Endothelial cell of umbilical vein (primary cell): Measurements from ENCODE around the gene TANGO6. TPM values are rescaled to one million over a fixed set of nuclear protein-coding genes. Genes with fewer than 3 reads are reported as not detected.

Experiments used
- BruUV-seq: library from RNA; stranded (reverse); fragments of 400-500 nt; replicated peaks from 2 replicates; lab custom pipeline; 2021; lab: Mats Ljungman, UMichigan
- CTCF ChIA-PET: fragments of 300-600, 350-600 bp; sonication (Branson Sonifier 250); formaldehyde crosslinking; loops from one replicate; lab custom pipeline; 2021; ENCODE audit warnings: antibody characterized with exemption, inconsistent platforms; lab: Charles Lee
- POLR2A ChIA-PET: fragments of 300-600, 350-600 bp; sonication (Branson Sonifier 250); formaldehyde crosslinking; loops from one replicate; lab custom pipeline; 2021; ENCODE audit warnings: antibody characterized with exemption, inconsistent platforms; lab: Charles Lee
- DNase-seq: peaks from one replicate; pipeline ENCODE4 v3.0.0-alpha.2; 2011; ENCODE audit warnings: low read depth, low spot score
- FAIRE-seq: peaks from 2 replicates; lab custom pipeline; 2011; peaks lifted over from hg19 to GRCh38; lab: Jason Lieb, UNC
- H2AFZ ChIP-seq: 2 replicates; pipeline ENCODE4 v1.6.0; 2012; ENCODE audit warnings: low read depth, low read length, control low read depth, inconsistent platforms
- H3K27ac ChIP-seq: 2 replicates; pipeline ENCODE4 v1.5.1; 2011; ENCODE audit warnings: low read depth, mild to moderate bottlenecking, control low read depth, low read length, moderate library complexity; ENCODE audit not compliant: insufficient read depth
- H3K27me3 ChIP-seq, 2 experiments: 2 replicates each; pipeline versions ENCODE4 v1.6.0 to v1.6.1; 2011; ENCODE audit warnings: low read length in 2 of 2, mixed read lengths in 1 of 2; ENCODE audit not compliant: control insufficient read depth in 2 of 2, insufficient read depth in 2 of 2
- H3K36me3 ChIP-seq, 2 experiments: 2 replicates in 1 of 2; 3 replicates in 1 of 2; pipeline ENCODE4 v1.5.1; 2011; ENCODE audit warnings: low read length in 2 of 2, mild to moderate bottlenecking in 1 of 2, moderate library complexity in 1 of 2; ENCODE audit not compliant: control insufficient read depth in 2 of 2, insufficient read depth in 2 of 2; ENCODE audit errors: extremely low read depth in 1 of 2
- H3K4me1 ChIP-seq: 3 replicates; pipeline ENCODE4 v1.5.1; 2011; ENCODE audit warnings: mild to moderate bottlenecking, low read length; ENCODE audit not compliant: control insufficient read depth, insufficient read depth; ENCODE audit errors: extremely low read depth
- H3K4me2 ChIP-seq: 2 replicates; pipeline ENCODE4 v1.6.1; 2011; ENCODE audit warnings: low read length, control low read depth, mixed read lengths; ENCODE audit not compliant: insufficient read depth
- H3K4me3 ChIP-seq, 3 experiments: fragments of 200-600 bp in 1 of 3; sonication (generic), shearing (Covaris generic) in 1 of 3; replicated peaks in 1 of 3; 2 replicates each; pipeline ENCODE4 v1.5.1; 2011 to 2016; ENCODE audit warnings: control low read depth in 3 of 3, low read length in 3 of 3, mild to moderate bottlenecking in 2 of 3, inconsistent platforms in 1 of 3, low read depth in 1 of 3, moderate library complexity in 1 of 3; ENCODE audit not compliant: insufficient read depth in 1 of 3
- H3K79me2 ChIP-seq: 2 replicates; pipeline ENCODE4 v1.6.0; 2012; ENCODE audit warnings: low read length, inconsistent platforms; ENCODE audit not compliant: control insufficient read depth, insufficient read depth
- H3K9ac ChIP-seq: replicated peaks from 2 replicates; pipeline ENCODE3; 2011; ENCODE audit warnings: low read length, control low read depth; ENCODE audit not compliant: insufficient read depth; ENCODE audit errors: extremely low read depth
- H3K9me1 ChIP-seq: replicated peaks from 3 replicates; pipeline ENCODE4 v1.6.0; 2011; ENCODE audit warnings: mild to moderate bottlenecking, low read length; ENCODE audit not compliant: control insufficient read depth, insufficient read depth; ENCODE audit errors: extremely low read depth
- H3K9me3 ChIP-seq: replicated peaks from 2 replicates; pipeline ENCODE4 v1.5.1; 2012; ENCODE audit warnings: low read length, inconsistent platforms; ENCODE audit not compliant: control insufficient read depth, insufficient read depth
- H4K20me1 ChIP-seq: replicated peaks from 2 replicates; pipeline ENCODE3; 2011; ENCODE audit warnings: mild to moderate bottlenecking, low read length; ENCODE audit not compliant: control insufficient read depth, insufficient read depth; ENCODE audit errors: extremely low read depth
- EZH2 ChIP-seq: IDR thresholded peaks from 2 replicates; pipeline ENCODE4 v1.6.1; 2012; ENCODE audit warnings: borderline replicate concordance, low read depth, mild to moderate bottlenecking, moderate library complexity, low read length, inconsistent platforms; ENCODE audit not compliant: severe bottlenecking
- FOS ChIP-seq: IDR thresholded peaks from 2 replicates; pipeline ENCODE4 v1.6.1; 2011; ENCODE audit warnings: mild to moderate bottlenecking, low read length, moderate library complexity, borderline replicate concordance; ENCODE audit not compliant: insufficient read depth
- GATA2 ChIP-seq: IDR thresholded peaks from 2 replicates; pipeline ENCODE4 v1.7.0; 2011; ENCODE audit warnings: low read depth, mild to moderate bottlenecking, moderate library complexity, mixed read lengths, low read length; ENCODE audit not compliant: insufficient read length, insufficient read depth
- JUN ChIP-seq: IDR thresholded peaks from 2 replicates; pipeline ENCODE4 v1.6.1; 2011; ENCODE audit warnings: borderline replicate concordance, low read depth; ENCODE audit not compliant: insufficient read length, insufficient read depth
- MYC ChIP-seq: IDR thresholded peaks from one replicate; pipeline ENCODE4 v1.6.1; 2011; ENCODE audit warnings: mild to moderate bottlenecking, low read depth, low read length
- POLR2A ChIP-seq: IDR thresholded peaks from 2 replicates; pipeline ENCODE4 v1.6.1; 2012; ENCODE audit warnings: low read depth, mild to moderate bottlenecking, control low read depth, low read length
- POLR2AphosphoS5 ChIP-seq: IDR thresholded peaks from 2 replicates; pipeline ENCODE4 v1.6.1; 2012; ENCODE audit warnings: low read depth, mild to moderate bottlenecking, control low read depth, low read length, moderate library complexity; ENCODE audit not compliant: insufficient read depth
- dilution Hi-C: fragments of 300-500 bp; cut with MboI; formaldehyde crosslinking; loops from one replicate; pipeline ENCODE4 v1.15.0; 2019; ENCODE audit warnings: low sequenced_read_pairs; ENCODE audit not compliant: extremely low pct_ligation_motif_present
- intact Hi-C: fragments of 100-400 bp; cut with micrococcal nuclease; formaldehyde crosslinking; loops from one replicate; pipeline ENCODE4 v1.10.0; 2022
- polyA plus RNA-seq, 4 experiments: library from polyadenylated mRNA; depleted of rRNA in 3 of 4; stranded (reverse) in 3 of 4; unstranded in 1 of 4; fragments of >200 nt; gene quantifications; 2 replicates each; pipeline versions ENCODE4 v1.2.1 to v1.2.3, GENCODE V29; 2011 to 2012; ENCODE audit warnings: missing spikeins in 1 of 4
- total RNA-seq: library from RNA; stranded (reverse); gene quantifications from 2 replicates; pipeline ENCODE4 v1.2.3, GENCODE V29; 2021
- TF ChIP-seq, protein P1 (sequence below), 2 donors: IDR thresholded peaks; 1 replicate in 1 of 2; 2 replicates in 1 of 2; pipeline ENCODE4 v1.5.1; 2011; ENCODE audit warnings: low read length in 2 of 2, mild to moderate bottlenecking in 2 of 2, moderate library complexity in 2 of 2, control low read depth in 1 of 2, inconsistent platforms in 1 of 2, low read depth in 1 of 2; ENCODE audit not compliant: insufficient read depth in 1 of 2; ENCODE audit errors: extremely low read depth in 1 of 2
- TF ChIP-seq, protein P2 (sequence below): IDR thresholded peaks from 2 replicates; pipeline ENCODE4 v1.6.1; 2011; ENCODE audit not compliant: insufficient read depth, insufficient read length

TANGO6 gene
- total and polyA plus RNA-seq, 2 donors (not counting 3 experiments of a cell fraction or from before 2014, with no cell fraction given): 6.7 to 21.2 TPM

DNA sequence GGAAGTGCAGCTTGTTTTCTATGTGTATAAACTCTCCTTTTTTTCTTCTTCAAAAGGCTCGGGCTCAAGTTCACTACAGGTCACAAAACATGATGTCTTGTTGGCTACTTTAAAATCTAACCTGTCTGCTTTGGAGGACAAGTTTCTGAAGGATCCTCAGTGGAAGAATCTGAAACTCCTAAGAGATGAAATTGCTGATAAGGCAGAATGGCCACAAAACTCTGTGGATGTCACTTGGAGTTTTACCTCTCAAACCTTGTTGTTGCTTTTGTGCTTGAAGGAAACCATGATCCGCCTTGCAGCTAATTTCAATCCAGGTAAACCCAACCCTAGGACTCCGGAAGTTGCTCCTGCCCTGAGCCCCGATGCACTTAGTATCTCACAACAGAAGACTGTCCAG is 16.5 kb downstream of the TANGO6 start:
- H2AFZ ChIP-seq: no peak overlapping the region
- intact Hi-C loops (loop anchor here (10.0 kb wide), 1 partner anchor 1965 kb away; no protein-coding TSS in a partner anchor), dilution Hi-C loops (no loop called here)
- no peak overlapping the region for H3K27ac ChIP-seq
- H3K36me3 ChIP-seq: no peaks in the 10 kb centered on the region
- POLR2A ChIA-PET: no interaction called here
- CTCF ChIA-PET: interaction anchor here (2.1 kb wide), 1 partner anchor 12 kb away, joined by 8 read pairs; no protein-coding TSS in a partner anchor
- H4K20me1 ChIP-seq: no peaks in the 10 kb centered on the region
- H3K9me1 ChIP-seq: no peaks in the 10 kb centered on the region
- no peaks in the 10 kb centered on the region for H3K9me3 ChIP-seq
- H3K4me1 ChIP-seq: no peaks in the 10 kb centered on the region
- no peaks in the 10 kb centered on the region for H3K79me2 ChIP-seq
- H3K4me2 ChIP-seq: no peak overlapping the region
- no peak for TF ChIP-seq GATA2
- no peak for TF ChIP-seq JUN
- TF ChIP-seq EZH2: no peak
- TF ChIP-seq MYC: no peak
- no peak for TF ChIP-seq POLR2AphosphoS5
- TF ChIP-seq, protein P1, sequence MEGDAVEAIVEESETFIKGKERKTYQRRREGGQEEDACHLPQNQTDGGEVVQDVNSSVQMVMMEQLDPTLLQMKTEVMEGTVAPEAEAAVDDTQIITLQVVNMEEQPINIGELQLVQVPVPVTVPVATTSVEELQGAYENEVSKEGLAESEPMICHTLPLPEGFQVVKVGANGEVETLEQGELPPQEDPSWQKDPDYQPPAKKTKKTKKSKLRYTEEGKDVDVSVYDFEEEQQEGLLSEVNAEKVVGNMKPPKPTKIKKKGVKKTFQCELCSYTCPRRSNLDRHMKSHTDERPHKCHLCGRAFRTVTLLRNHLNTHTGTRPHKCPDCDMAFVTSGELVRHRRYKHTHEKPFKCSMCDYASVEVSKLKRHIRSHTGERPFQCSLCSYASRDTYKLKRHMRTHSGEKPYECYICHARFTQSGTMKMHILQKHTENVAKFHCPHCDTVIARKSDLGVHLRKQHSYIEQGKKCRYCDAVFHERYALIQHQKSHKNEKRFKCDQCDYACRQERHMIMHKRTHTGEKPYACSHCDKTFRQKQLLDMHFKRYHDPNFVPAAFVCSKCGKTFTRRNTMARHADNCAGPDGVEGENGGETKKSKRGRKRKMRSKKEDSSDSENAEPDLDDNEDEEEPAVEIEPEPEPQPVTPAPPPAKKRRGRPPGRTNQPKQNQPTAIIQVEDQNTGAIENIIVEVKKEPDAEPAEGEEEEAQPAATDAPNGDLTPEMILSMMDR (IDR thresholded peaks at IDR 0.05; ENCODE audit: extremely low read depth in 1 of 2, insufficient read depth in 1 of 2, low read depth in 1 of 2, low read length in 2 of 2): no peak
- TF ChIP-seq, protein P2, sequence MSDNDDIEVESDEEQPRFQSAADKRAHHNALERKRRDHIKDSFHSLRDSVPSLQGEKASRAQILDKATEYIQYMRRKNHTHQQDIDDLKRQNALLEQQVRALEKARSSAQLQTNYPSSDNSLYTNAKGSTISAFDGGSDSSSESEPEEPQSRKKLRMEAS: no peak
- no peak for TF ChIP-seq FOS
- no peak for TF ChIP-seq POLR2A
- FAIRE-seq (no peak), DNase-seq (no peak)
- H3K4me3 ChIP-seq: no peak overlapping the region
- no peak overlapping the region for H3K9ac ChIP-seq
- no peaks in the 10 kb centered on the region for H3K27me3 ChIP-seq
- no TSS peak for BruUV-seq
